ENCODE measurements around the gene CDK15.

CDK15 gene

GRCh38 chr2:201907563-201907881, 101.2 kb downstream of the CDK15 start:
- DNase-seq, result no peak

- DNase-seq, result no peak
Observed at GRCh38 chr2:201908901-201909300, 102.6 kb downstream of the CDK15 start.

- no peak for DNase-seq
Observed at GRCh38 chr2:201909348-201909747, 103.0 kb downstream of the CDK15 start.

- no peak for DNase-seq
Observed at GRCh38 chr2:201909961-201910361, 103.6 kb downstream of the CDK15 start.

- DNase-seq, result no peak
Observed at GRCh38 chr2:201911372-201911771, 105.0 kb downstream of the CDK15 start.

GRCh38 chr2:201913201-201913600, 106.9 kb downstream of the CDK15 start:
- no peak for DNase-seq

- DNase-seq, result no peak
Observed at GRCh38 chr2:201915446-201915845, 109.1 kb downstream of the CDK15 start.

GRCh38 chr2:201916565-201916964, 110.2 kb downstream of the CDK15 start:
- no peak for DNase-seq

GRCh38 chr2:201918616-201919307, 112.4 kb downstream of the CDK15 start:
- DNase-seq, result no peak

GRCh38 chr2:201919308-201919634, 112.9 kb downstream of the CDK15 start:
- no peak for DNase-seq

- DNase-seq, result no peak
Observed at GRCh38 chr2:201923436-201924328, 117.3 kb downstream of the CDK15 start.

- DNase-seq, result no peak
Observed at GRCh38 chr2:201924453-201924852, 118.1 kb downstream of the CDK15 start.

GRCh38 chr2:201925056-201925455, 118.7 kb downstream of the CDK15 start:
- no peak for DNase-seq

GRCh38 chr2:201926067-201926466, 119.7 kb downstream of the CDK15 start:
- no peak for DNase-seq

GRCh38 chr2:201928363-201928762, 122.0 kb downstream of the CDK15 start:
- DNase-seq, result no peak

GRCh38 chr2:201929281-201930026, 123.1 kb downstream of the CDK15 start:
- DNase-seq, result no peak

GRCh38 chr2:201930043-201930442, 123.7 kb downstream of the CDK15 start:
- DNase-seq, result no peak

GRCh38 chr2:201930831-201931230, 124.5 kb downstream of the CDK15 start:
- no peak for DNase-seq

- no peak for DNase-seq
Observed at GRCh38 chr2:201931475-201931874, 125.1 kb downstream of the CDK15 start.

- DNase-seq, result peak in 1 of 51 donors; percentile 7
Observed at GRCh38 chr2:201931951-201932350, 125.6 kb downstream of the CDK15 start.

- DNase-seq, result peak in 1 of 51 donors; percentile 10
Observed at GRCh38 chr2:201932511-201932910, 126.2 kb downstream of the CDK15 start.

- DNase-seq, result peak in 11 of 51 donors; percentile 3 to 28 (median 12)
Observed at GRCh38 chr2:201933792-201934237, 127.5 kb downstream of the CDK15 start.

Data from hypothalamus (tissue), 51 donors.